HS-5 (cell line): ENCODE measurements around the gene FNDC11.
"Not testable (repeated sequence)": the region's sequence is repeated elsewhere in the genome, so short reads cannot be mapped to it uniquely, and the experiment has no call there.

ENCODE experiments used
- DNase-seq: peaks from one replicate; pipeline ENCODE4 v3.0.0-alpha.2; 2012; ENCODE audit warnings: low read depth

The FNDC11 gene

DNA sequence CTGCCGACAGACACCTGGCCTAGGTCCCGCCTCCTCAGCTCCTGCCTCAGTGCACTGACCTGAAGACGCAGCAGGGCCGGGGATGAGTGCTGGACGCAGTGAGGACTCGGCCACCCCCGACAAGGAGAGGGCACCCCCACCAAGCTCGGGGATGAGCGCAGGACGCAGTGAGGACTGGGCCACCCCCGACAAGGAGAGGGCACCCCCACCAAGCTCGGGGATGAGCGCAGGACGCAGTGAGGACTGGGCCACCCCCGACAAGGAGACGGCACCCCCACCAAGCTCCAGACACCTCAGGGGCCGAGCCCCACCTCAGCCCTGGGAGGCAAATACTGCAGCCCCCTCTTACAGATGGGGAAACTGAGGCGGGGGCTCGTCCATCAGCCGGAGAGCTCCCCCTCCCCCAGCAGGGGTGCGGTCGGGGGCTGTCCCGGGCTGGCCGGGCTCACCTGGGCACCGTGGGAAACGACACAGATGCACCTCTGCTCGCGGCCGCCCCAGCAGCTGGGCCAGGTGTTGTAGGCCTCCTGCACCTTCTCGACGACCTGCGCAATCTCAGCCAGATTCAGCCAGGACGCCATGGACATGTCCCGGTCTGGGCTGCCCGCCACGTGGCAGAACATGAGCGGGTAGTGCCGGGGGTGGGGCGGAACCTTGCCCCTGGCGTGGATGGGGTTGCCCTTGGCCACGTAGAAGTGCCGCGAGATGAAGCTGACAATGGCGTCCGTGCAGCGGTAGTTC lies 12.6 kb downstream of the FNDC11 start:
- no peak for DNase-seq

GRCh38 chr20:63567136-63567385 lies 13.1 kb downstream of the FNDC11 start:
- no peak for DNase-seq

DNA sequence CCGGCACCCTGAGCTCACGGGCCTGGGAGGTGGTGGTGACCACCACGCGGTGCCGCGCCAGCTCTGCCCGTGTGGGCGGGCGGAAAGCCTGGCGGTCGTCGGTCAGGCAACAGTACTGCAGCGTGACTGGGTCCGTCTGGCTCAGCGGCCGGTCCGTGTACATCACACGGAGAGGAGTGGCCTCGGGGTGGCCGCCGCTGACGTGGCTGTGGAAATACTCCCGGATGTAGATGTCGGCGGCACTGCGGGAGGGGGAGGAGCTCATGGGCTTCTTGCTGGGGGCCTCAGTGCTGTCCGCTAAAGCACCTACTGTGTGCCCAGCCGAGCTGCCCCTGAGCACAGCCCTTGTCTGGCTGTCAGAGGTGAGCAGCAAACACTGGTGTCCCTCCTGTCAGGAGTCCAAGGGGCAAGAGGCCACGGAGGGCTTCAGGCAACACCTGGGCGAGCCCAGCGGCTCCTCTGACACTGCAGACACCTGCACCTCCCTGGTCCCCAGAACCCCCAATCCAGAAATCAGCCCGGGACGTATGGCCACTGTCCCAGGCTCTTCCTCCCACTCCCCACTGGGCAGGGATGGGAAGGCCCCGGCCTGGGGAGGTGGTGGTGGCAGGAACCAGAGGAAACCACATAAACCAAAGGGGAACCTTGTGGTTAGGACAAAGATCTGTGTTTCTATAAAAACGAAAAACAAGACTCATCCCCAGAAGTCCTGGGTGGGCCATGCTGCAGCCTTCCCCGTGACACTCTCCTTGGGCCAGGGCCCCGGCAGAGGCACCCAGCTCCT lies 13.6 kb downstream of the FNDC11 start:
- no peak for DNase-seq

- no peak for DNase-seq
Measured at GRCh38 chr20:63568170-63568981, 14.4 kb downstream of the FNDC11 start.

- DNase-seq = no peak
Measured at GRCh38 chr20:63568986-63569949, 15.3 kb downstream of the FNDC11 start.

- no peak for DNase-seq
Measured at GRCh38 chr20:63570281-63571086, 16.5 kb downstream of the FNDC11 start.

DNA sequence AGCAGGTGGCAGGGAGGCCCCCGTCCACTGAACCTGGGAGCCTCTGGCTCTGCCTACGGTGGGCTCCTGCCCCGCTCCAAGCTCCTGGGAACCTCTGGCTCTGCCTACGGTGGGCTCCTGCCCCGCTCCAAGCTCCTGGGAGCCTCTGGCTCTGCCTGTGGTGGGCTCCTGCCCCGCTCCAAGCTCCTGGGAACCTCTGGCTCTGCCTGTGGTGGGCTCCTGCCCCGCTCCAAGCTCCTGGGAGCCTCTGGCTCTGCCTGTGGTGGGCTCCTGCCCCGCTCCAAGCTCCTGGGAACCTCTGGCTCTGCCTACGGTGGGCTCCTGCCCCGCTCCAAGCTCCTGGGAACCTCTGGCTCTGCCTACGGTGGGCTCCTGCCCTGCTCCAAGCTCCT lies 17.1 kb downstream of the FNDC11 start:
- not testable (repeated sequence) for DNase-seq

DNA sequence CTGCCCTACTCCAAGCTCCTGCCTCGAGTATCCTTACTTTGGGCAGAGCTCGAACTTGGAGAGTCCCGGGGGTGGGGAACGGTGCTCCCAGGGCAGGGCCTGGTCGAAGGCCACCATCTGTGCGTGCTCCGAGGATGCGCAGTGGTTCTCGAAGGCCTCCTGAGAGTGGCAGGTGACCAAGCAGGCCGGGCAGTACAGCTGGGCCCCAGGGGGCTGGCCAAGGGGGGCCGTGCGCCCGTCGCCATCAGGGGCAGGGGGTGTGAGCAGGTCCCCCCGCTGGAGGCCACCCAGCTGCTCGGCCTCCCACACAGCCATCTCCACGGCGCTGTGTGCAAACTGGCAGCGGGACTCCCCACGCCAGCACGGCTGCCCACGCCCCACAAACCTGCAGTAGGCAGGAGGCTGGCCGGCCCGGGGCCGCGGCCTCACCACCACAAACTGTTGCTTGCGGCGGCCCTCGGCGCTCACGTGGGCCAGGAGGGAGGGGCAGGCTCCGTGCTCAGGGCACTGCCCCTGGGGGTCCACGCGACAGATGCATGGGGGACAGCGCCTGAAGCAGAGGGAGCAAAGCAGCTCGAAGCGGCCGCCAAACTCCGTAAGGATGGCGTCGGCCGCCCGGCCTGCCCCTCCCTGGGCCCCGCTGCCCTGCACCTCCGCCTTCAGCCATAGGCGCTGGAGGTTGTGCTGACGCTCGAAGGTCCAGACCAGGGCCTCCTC lies 18.3 kb downstream of the FNDC11 start:
- no peak for DNase-seq

DNA sequence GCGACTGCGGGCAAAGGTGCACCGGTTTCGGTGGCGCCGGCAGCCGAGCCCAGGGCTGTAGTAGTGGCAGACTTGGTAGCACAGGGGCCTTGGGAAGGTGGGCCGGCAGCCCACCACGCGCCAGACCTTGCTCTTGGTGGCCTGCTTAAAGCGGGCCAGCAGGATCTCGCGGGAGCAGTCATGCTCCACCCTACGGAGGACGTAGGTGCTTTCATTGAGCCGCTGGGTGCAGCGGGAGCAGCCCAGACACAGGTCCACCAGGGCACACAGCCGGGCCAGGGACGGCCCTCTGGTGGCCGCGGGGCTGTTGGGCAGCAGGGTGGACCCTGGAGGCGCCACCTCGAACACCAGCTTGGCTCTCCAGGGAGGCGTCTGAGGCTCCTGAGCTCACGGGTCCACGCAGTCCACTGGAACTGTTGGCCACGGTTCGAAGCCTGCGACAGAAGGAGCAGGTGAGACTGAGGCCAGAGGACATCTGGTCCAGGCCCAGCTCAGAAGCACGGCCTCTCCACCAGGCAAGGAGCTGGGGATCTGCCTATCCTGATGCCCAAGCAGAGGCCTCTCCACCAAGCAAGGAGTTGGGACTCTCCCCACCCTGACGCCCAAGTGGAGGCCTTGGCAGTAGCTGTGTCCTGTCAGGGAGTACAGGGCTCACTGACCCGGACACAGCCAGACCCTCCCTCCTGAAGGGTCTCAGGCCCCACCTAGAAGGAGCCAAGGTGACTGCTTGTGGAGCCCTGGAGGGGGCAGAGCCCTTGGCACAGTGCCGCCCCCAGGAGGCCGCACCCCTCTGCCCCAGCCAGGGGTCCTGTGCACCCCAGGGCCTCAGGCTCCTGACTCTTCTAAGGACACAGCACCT lies 19.1 kb downstream of the FNDC11 start:
- DNase-seq = no peak

DNA sequence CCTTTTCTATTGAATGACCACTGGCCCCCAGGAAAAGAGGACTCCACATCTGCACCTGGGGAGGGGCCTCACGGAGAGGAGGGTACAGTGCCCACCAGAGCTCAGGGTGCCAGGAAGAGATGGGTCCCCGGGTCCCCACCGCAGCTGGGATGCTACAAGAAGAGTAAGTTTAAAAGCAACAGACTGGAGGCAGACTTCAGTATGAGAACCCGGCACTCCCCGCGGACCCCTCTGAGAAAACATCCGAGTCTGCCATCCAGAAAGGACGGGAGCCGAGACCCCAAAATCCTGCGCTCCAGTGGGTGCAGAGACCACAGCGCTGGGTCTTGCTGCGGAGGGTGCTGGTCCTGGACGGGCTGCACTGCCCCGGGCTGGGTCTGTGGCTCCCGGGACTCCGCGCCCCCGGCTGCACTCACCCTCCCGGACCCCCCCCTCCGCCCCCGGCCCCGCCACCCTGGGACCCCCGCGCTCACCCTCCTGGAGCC lies 19.7 kb downstream of the FNDC11 start:
- no peak for DNase-seq

- no peak for DNase-seq
Measured at GRCh38 chr20:63574156-63574828, 20.3 kb downstream of the FNDC11 start, which contains the start of gene HELZ2. HELZ2 (minus strand) TSS chr20:63574239; CDS start chr20:63572385, 1,854 bp downstream.

DNA sequence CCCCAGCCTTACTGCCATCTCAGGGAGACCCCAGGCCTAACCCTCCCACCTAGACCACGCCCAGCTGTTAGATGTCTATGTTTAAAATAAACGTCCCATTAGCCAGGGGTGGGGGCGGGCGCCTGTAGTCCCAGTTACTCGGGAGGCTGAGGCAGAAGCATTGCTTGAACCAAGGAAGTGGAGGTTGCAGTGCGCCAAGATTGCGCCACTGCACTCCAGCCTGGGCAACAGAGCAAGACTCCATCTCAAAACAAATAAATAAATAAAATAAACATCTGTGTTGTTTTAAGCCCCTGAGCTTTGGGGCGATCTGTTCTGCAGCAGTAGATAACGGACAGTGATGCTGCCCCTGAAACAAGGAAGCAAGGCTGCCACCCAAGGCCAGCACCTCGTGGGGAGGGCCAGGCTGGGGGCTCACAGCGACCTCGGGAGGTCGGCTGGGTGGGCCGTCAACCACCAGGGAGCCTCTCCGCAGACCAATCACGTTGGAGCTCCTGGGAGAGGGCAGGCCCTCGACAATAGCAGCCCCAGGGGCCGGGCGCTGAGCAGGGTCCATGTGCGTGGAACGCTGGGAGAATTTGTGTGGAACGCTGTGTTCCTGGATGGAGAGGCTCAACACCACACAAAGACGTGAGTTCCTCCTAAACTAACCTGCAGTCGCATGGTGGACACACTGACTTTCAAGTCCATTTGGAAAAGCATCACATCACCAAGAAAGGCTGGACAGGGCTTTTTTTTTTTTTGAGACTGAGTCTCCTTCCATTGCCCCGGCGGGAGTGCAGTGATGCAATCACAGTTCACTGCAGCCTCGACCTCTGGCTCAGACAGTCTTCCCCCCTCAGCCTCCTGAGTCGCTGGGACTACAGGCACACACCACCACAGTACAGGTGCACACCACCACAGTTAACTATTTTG lies 21.1 kb downstream of the FNDC11 start:
- DNase-seq = no peak

DNA sequence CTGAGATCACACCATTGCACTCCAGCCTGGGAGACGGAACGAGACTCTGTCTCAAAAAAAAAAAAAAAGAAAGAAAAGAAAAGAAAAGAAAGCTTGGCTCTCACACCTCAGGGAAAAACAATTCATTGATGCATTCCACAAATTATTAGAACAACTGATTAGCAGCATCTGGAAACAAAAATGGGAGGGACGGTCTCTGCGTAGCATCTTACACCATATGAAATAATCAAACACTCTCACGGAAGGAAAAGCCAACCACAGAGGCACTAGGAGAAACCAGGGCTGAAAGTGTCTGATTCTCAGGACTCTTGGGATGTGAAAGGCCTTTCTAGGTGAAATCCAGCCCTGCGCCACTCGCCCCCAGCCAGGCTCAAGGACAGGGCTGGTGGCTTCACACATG lies 22.4 kb downstream of the FNDC11 start:
- DNase-seq = no peak

- no peak for DNase-seq
Measured at GRCh38 chr20:63577317-63577894, 23.4 kb downstream of the FNDC11 start.

- DNase-seq = no peak
Measured at GRCh38 chr20:63578224-63579016, 24.5 kb downstream of the FNDC11 start.

- DNase-seq = no peak
Measured at GRCh38 chr20:63579017-63579694, 25.2 kb downstream of the FNDC11 start.
